Adrenal gland (tissue), 12 donors: Measurements from ENCODE around the gene SERPINE3. TPM values are rescaled to one million over a fixed set of nuclear protein-coding genes. Genes with fewer than 3 reads are reported as not detected.

Experiments
- DNase-seq, 7 donors: peaks; one replicate each; pipeline ENCODE4 v3.0.0-alpha.2; 2019 to 2020
- H3K27ac ChIP-seq, 5 donors: fragments of 200-600 bp; sonication (generic) in 4 of 5; 1 replicate in 3 of 5; 2 replicates in 2 of 5; pipeline versions ENCODE4 v1.5.1 to v1.8.0; 2016 to 2020; ENCODE audit warnings: mild to moderate bottlenecking in 1 of 5
- H3K27me3 ChIP-seq: fragments of 200-600 bp; 2 replicates; pipeline ENCODE4 v1.8.0; 2021
- H3K36me3 ChIP-seq, 2 donors: fragments of 200-600 bp; replicated peaks in 1 of 2; 1 replicate in 1 of 2; 2 replicates in 1 of 2; pipeline versions ENCODE4 v1.5.1 to v1.8.0; 2018 to 2022
- H3K4me1 ChIP-seq, 2 donors: fragments of 200-600 bp; replicated peaks in 1 of 2; 1 replicate in 1 of 2; 2 replicates in 1 of 2; pipeline versions ENCODE4 v1.5.1 to v1.8.0; 2018 to 2021
- H3K4me3 ChIP-seq, 4 donors: fragments of 200-600 bp; sonication (generic) in 3 of 4; one replicate each; pipeline ENCODE4 v1.5.1; 2016 to 2018
- H3K9me3 ChIP-seq, 3 donors: fragments of 200-600 bp; sonication (generic) in 1 of 3; replicated peaks in 1 of 3; 1 replicate in 2 of 3; 2 replicates in 1 of 3; pipeline versions ENCODE4 v1.5.1 to v1.8.0; 2016 to 2021
- POLR2A ChIP-seq, 2 donors: fragments of 450-650 bp; IDR thresholded peaks; one replicate each; pipeline ENCODE4 v1.6.1; 2017; ENCODE audit warnings: antibody characterized with exemption in 2 of 2, mild to moderate bottlenecking in 2 of 2, moderate library complexity in 1 of 2
- WGBS, 4 donors: extraction: QIAGEN DNeasy Blood & Tissue Kit in 2 of 4; methylation state at CpG; one replicate each; pipeline versions ENCODE4 v1.1.5 to v1.1.7; 2013 to 2017; 5-methylcytosine and 5-hydroxymethylcytosine counted together
- intact Hi-C, 2 donors: fragments of 100-400 bp; cut with DNase I; formaldehyde crosslinking; loops; one replicate each; pipeline versions ENCODE4 v1.14.1 to v1.15.0; 2022 to 2023
- polyA plus RNA-seq, 3 donors: library from polyadenylated mRNA; stranded (reverse); fragments of 200-250 nt in 2 of 3; fragments of 350-450 nt in 1 of 3; fragmentation: Illumina TruSeq in 1 of 3; extraction: RNeasy Lipid Tissue Mini Kit (QIAGEN cat#74804) in 1 of 3; gene quantifications; one replicate each; pipeline ENCODE4 v1.2.3, GENCODE V29; 2013 to 2014
- total RNA-seq, 9 donors: library from RNA; depleted of rRNA in 4 of 9; stranded (reverse); fragments of >200 nt in 4 of 9; fragments of 120-200 nt in 1 of 9; fragmentation: NEBNext Ultra II Directional in 1 of 9; extraction: Animal tissue kit (Norgen Biotek cat#: 25700) in 1 of 9; gene quantifications; one replicate each; pipeline versions ENCODE4 v1.1.0 to v1.2.4, GENCODE V29; 2013 to 2023
- TF ChIP-seq, protein P1 (sequence below), 6 experiments: fragments of 450-650 bp in 4 of 6; fragments of 200-600 bp in 2 of 6; sonication (generic) in 1 of 6; IDR thresholded peaks; 1 replicate in 5 of 6; 2 replicates in 1 of 6; pipeline versions ENCODE4 v1.5.1 to v1.8.0; 2016 to 2021; ENCODE audit warnings: antibody characterized with exemption in 6 of 6, mild to moderate bottlenecking in 2 of 6, moderate library complexity in 1 of 6
- donor health status: healthy with polysubstance abuse.
- donor health status: Bipolar disorder and iron deficiency.
- donor health status: DM: yes; HTN: yes; CAD: no.
- donor health status: DM: no; HTN: no; CAD: no.
- donor health status: DM: no; HTN: no; CAD: no.
- donor health status: DM: yes; HTN: yes; CAD: no.

SERPINE3 gene
- total and polyA plus RNA-seq, 12 donors, result 0.07 to 0.33 TPM; not detected in 10

- no peak overlapping the region for H3K4me3 ChIP-seq
- TF ChIP-seq, protein P1, sequence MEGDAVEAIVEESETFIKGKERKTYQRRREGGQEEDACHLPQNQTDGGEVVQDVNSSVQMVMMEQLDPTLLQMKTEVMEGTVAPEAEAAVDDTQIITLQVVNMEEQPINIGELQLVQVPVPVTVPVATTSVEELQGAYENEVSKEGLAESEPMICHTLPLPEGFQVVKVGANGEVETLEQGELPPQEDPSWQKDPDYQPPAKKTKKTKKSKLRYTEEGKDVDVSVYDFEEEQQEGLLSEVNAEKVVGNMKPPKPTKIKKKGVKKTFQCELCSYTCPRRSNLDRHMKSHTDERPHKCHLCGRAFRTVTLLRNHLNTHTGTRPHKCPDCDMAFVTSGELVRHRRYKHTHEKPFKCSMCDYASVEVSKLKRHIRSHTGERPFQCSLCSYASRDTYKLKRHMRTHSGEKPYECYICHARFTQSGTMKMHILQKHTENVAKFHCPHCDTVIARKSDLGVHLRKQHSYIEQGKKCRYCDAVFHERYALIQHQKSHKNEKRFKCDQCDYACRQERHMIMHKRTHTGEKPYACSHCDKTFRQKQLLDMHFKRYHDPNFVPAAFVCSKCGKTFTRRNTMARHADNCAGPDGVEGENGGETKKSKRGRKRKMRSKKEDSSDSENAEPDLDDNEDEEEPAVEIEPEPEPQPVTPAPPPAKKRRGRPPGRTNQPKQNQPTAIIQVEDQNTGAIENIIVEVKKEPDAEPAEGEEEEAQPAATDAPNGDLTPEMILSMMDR (IDR thresholded peaks at IDR 0.05), result no peak
- no peak for TF ChIP-seq POLR2A (IDR thresholded peaks at IDR 0.05)
- intact Hi-C loops, result no loop called here
- no peak overlapping the region for H3K27ac ChIP-seq
- H3K4me1 ChIP-seq, result no peaks in the 10 kb centered on the region
- H3K36me3 ChIP-seq, result no peaks in the 10 kb centered on the region
- WGBS, 4 donors, result 67 to 71% (median 71%) methylated on average over 6 of the region's 6 CpGs
- no peaks in the 10 kb centered on the region for H3K27me3 ChIP-seq
- H3K9me3 ChIP-seq, result no peaks in the 10 kb centered on the region
- DNase-seq, result no peak
These were observed 30.7 kb upstream of the SERPINE3 start for GRCh38 chr13:51308781-51309180.

DNA sequence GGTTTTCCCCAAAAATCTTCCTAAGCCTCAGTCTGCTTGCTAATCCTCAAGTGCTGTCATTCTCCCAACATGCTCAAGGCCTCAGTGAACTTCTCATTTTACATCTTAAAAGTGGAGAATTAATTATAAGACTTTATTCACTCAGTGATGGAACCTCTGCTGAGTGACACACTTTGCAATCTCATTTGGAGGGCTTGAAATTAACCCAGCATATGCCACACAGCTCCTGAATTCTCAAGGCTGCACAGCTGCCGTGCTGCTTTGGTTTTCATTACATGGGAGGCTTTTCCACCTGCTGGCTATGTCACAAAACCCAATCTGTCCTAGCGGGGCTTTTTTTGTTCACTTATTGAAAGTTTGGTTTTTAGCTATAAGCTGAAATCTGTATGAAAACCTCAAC, 28.3 kb upstream of the SERPINE3 start:
- H3K4me1 ChIP-seq, result no peaks in the 10 kb centered on the region
- intact Hi-C loops, result no loop called here
- no peaks in the 10 kb centered on the region for H3K36me3 ChIP-seq
- 79 to 91% (median 84%) methylated on average over 2 of the region's 2 CpGs for WGBS, 4 donors
- H3K9me3 ChIP-seq, result no peaks in the 10 kb centered on the region
- no peaks in the 10 kb centered on the region for H3K27me3 ChIP-seq
- DNase-seq, result no peak
- no peak overlapping the region for H3K27ac ChIP-seq
- H3K4me3 ChIP-seq, result no peak overlapping the region
- TF ChIP-seq POLR2A (IDR thresholded peaks at IDR 0.05), result no peak
- TF ChIP-seq, protein P1 (IDR thresholded peaks at IDR 0.05), result no peak

DNA sequence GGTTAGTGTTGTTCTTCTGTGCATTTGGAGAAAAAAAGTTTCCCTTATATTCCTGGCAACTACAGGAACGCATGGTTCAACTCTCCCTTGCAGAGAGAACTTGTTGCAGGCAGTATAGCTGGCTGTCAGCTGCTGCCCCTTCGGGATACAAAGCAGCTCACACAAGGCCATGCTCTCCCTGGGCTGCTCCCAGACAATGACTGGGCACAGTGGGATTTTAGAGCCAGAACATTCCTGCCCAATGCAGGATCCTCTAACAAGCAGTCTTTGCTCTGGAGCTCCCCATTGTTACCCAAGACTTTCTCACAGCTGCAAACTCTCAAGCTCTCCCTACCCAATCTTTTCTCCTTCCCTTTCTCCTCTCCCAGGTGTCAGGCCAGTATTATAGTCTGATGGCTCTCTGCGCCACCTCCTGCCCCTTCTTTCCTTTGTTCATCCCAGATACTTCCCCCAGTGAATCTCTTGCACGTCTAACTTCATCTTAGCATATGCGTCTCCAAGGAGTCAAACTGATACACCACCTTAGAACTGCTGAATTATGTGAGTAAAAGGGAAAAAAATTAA, 27.5 kb upstream of the SERPINE3 start:
- TF ChIP-seq, protein P1 (IDR thresholded peaks at IDR 0.05), result no peak
- TF ChIP-seq POLR2A (IDR thresholded peaks at IDR 0.05), result no peak
- Histone ChIP-seq H3K4me1 (no peaks in the 10 kb centered on the region), H3K4me3 (no peak overlapping the region), H3K9me3 (no peaks in the 10 kb centered on the region), H3K36me3 (no peaks in the 10 kb centered on the region), H3K27ac (no peak overlapping the region), H3K27me3 (no peaks in the 10 kb centered on the region)
- DNase-seq, result no peak
- 85 to 95% (median 87%) methylated on average over 5 of the region's 5 CpGs for WGBS, 4 donors
- intact Hi-C loops, result no loop called here

DNA sequence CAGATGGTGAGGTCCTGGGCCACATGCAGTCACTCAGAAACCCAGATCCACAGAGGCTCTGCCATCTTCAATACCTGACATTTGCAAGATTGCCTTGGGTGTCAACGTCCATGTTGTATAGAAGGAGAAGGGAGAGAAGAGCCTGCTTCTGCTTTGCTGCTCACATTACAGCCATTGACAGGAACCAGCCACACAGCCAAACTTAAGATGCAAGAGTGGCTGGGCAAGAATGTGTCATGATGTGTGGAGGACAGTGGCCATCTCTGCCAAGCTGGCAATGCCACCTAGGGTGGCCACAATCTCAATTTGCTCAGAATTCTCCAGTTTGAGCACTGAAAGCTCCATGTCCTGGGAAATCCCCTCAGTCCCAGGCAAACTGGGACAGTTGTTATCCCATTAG, 25.9 kb upstream of the SERPINE3 start:
- intact Hi-C loops, result no loop called here
- H3K9me3 ChIP-seq, result no peaks in the 10 kb centered on the region
- no peaks in the 10 kb centered on the region for H3K4me1 ChIP-seq
- H3K36me3 ChIP-seq, result no peaks in the 10 kb centered on the region
- no peak for DNase-seq
- no peak overlapping the region for H3K4me3 ChIP-seq
- H3K27me3 ChIP-seq, result no peaks in the 10 kb centered on the region
- 50 to 80% (median 57%) methylated on average over 1 of the region's 1 CpG for WGBS, 4 donors
- H3K27ac ChIP-seq, result no peak overlapping the region
- TF ChIP-seq, protein P1 (IDR thresholded peaks at IDR 0.05), result no peak
- no peak for TF ChIP-seq POLR2A (IDR thresholded peaks at IDR 0.05)
